HEK293T (cell line): Measurements from ENCODE around the gene SLC25A17.
"Not testable (repeated sequence)": the region's sequence is repeated elsewhere in the genome, so short reads cannot be mapped to it uniquely, and the experiment has no call there.

Experiments used
- ELF4 ChIP-seq: fragments of 450-650 bp; IDR thresholded peaks from 2 replicates; pipeline ENCODE4 v1.6.1; 2017; ENCODE audit warnings: antibody characterized with exemption
- FOXA1 ChIP-seq: fragments of 450-650 bp; IDR thresholded peaks from 2 replicates; pipeline ENCODE4 v1.6.1; 2016; ENCODE audit warnings: mild to moderate bottlenecking
- FOXM1 ChIP-seq: fragments of 450-650 bp; IDR thresholded peaks from 2 replicates; pipeline ENCODE4 v1.6.1; 2017; ENCODE audit warnings: mild to moderate bottlenecking, borderline replicate concordance
- SP1 ChIP-seq: fragments of 450-650 bp; IDR thresholded peaks from 2 replicates; pipeline ENCODE4 v1.6.1; 2017
- SUZ12 ChIP-seq: fragments of 450-650 bp; IDR thresholded peaks from 2 replicates; pipeline ENCODE4 v1.6.1; 2016; ENCODE audit warnings: mild to moderate bottlenecking

- not testable (repeated sequence) for TF ChIP-seq FOXM1, SUZ12, SP1, FOXA1, ELF4
These were observed 60.3 kb downstream of the SLC25A17 start for GRCh38 chr22:40758851-40759250.
